ENCODE results near the gene WDR7. TPM values are rescaled to one million over a fixed set of nuclear protein-coding genes. Genes with fewer than 3 reads are reported as not detected.
A peak's percentile ranks its signal among the peaks of the same experiment; 100 is the strongest.

Gene WDR7
- total and polyA plus RNA-seq, 9 of the 15 experiments (the other 6 are each of a cell fraction or from before 2014, with no cell fraction given): 1.4 to 9.4 (median 5.3) TPM

DNA sequence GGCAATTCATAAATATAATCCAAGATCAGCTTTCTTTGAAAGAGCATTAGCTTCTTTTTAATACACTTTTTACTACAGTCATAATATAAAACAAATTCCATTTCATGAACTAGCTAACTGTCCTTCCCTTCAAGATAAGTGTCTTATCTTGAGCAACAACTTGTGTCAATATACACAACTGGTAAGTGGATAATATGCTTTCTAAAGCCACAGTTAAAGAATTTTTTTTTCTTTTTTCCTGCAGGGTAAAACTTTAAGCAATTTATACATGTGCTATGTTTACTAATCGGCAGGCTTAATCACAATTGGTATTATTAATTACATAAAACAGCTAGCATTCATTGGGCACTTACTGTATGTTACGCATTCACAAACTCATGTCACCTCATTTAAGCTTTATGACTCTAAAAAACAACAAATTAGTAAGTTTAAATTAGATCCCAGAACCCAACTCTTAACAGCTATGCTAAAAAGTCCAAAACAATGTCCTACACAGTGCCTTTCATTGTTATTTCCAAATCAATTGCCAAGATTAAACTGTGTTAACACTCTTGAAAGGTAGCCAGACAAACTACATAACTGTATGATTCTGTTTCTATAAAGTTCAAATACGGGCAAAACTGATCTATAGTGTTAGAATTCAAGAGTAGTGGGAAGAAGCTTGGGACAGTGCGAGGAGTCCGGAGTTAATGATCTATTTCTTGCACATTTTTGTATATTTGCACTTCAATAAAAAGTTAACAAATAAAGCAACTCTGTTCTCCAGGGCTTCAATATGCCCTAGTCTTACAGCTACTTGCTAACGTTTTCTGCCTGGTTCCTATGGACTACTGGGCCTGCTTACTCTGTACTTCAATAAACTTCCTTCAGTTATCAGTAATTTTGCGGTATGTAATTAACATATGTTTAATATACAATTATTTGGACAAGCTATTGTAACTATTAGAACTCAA lies 18.8 kb upstream of the WDR7 start (continued):
- TF ChIP-seq ZNF277 (CRISPR knock-in tag; IDR thresholded peaks at IDR 0.05; ENCODE audit: borderline replicate concordance): no peak
- TF ChIP-seq SOX6 (IDR thresholded peaks at IDR 0.05): 0 out of 2 replicates have a peak, but pooled peaks have one; percentile 15
- TF ChIP-seq MTA2 (IDR thresholded peaks at IDR 0.05; ENCODE audit: low read depth): peak; percentile 67
- TF ChIP-seq ETS2 (tag; IDR thresholded peaks at IDR 0.05; ENCODE audit: borderline replicate concordance, poor library complexity, severe bottlenecking): no peak
- TF ChIP-seq SMAD2 (IDR thresholded peaks at IDR 0.05; ENCODE audit: low read depth, low read length): no peak
- TF ChIP-seq FOXM1 (IDR thresholded peaks at IDR 0.05; ENCODE audit: low read depth): peak; percentile 43; the same call in 1 of the 2 replicates
- no peak for TF ChIP-seq FOXM1 (CRISPR knock-in tag; IDR thresholded peaks at IDR 0.05; ENCODE audit: low read depth)
- no peak for TF ChIP-seq NR2F6 (CRISPR knock-in tag; IDR thresholded peaks at IDR 0.05)
- peak; percentile 68; the same call in 1 of the 2 replicates for TF ChIP-seq ZNF384 (IDR thresholded peaks at IDR 0.05; ENCODE audit: low read depth, low read length)
- TF ChIP-seq BRCA1 (IDR thresholded peaks at IDR 0.05): no peak
- TF ChIP-seq BRCA1 (CRISPR knock-in tag; IDR thresholded peaks at IDR 0.05): no peak
- peak; percentile 21 for TF ChIP-seq CCNT2 (IDR thresholded peaks at IDR 0.05; ENCODE audit: borderline replicate concordance, extremely low read depth, insufficient read length, low read depth, low read length)
- no peak for TF ChIP-seq TEAD2 (tag; IDR thresholded peaks at IDR 0.05)
- TF ChIP-seq TSC22D4 (tag; IDR thresholded peaks at IDR 0.05): no peak
- no peak for TF ChIP-seq ZNF584 (CRISPR knock-in tag; IDR thresholded peaks at IDR 0.05; ENCODE audit: low read depth)
- TF ChIP-seq, protein P1, sequence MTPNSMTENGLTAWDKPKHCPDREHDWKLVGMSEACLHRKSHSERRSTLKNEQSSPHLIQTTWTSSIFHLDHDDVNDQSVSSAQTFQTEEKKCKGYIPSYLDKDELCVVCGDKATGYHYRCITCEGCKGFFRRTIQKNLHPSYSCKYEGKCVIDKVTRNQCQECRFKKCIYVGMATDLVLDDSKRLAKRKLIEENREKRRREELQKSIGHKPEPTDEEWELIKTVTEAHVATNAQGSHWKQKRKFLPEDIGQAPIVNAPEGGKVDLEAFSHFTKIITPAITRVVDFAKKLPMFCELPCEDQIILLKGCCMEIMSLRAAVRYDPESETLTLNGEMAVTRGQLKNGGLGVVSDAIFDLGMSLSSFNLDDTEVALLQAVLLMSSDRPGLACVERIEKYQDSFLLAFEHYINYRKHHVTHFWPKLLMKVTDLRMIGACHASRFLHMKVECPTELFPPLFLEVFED (CRISPR knock-in tag; conservative IDR thresholded peaks at IDR 0.05): no peak
- no peak for TF ChIP-seq SP2 (IDR thresholded peaks at IDR 0.05; ENCODE audit: extremely low read depth, low read depth, low read length, poor library complexity, severe bottlenecking)
- no peak for TF ChIP-seq ZFPM2 (CRISPR knock-in tag; IDR thresholded peaks at IDR 0.05)
- no peak for TF ChIP-seq PHF8 (IDR thresholded peaks at IDR 0.05; ENCODE audit: borderline replicate concordance, low read length)
- TF ChIP-seq SMARCB1 (IDR thresholded peaks at IDR 0.05; ENCODE audit: insufficient read length, low read depth): no peak
- no peak for TF ChIP-seq SMARCA5 (IDR thresholded peaks at IDR 0.05)
- no peak for TF ChIP-seq TRIM25 (IDR thresholded peaks at IDR 0.05; ENCODE audit: borderline replicate concordance)
- no peak for TF ChIP-seq SMAD4 (CRISPR knock-in tag; conservative IDR thresholded peaks at IDR 0.05)
- TF ChIP-seq NFRKB (IDR thresholded peaks at IDR 0.05; ENCODE audit: low read depth): no peak
- TF ChIP-seq CREBBP (IDR thresholded peaks at IDR 0.05; ENCODE audit: low read depth, low read length): no peak

All from K562 (cell line).